NCI-H774 (cell line): ENCODE results near the gene ATXN1L.
"Not testable (repeated sequence)": the region's sequence is repeated elsewhere in the genome, so short reads cannot be mapped to it uniquely, and the experiment has no call there.

Experiments used
- DNase-seq: peaks from one replicate; lab custom pipeline; 2025; lab: John Stamatoyannopoulos, UW

ATXN1L gene

GRCh38 chr16:71853413-71853812 is 7.6 kb downstream of the ATXN1L start:
- no peak for DNase-seq

- no peak for DNase-seq
Observed at GRCh38 chr16:71854369-71854948, 8.7 kb downstream of the ATXN1L start.

DNA sequence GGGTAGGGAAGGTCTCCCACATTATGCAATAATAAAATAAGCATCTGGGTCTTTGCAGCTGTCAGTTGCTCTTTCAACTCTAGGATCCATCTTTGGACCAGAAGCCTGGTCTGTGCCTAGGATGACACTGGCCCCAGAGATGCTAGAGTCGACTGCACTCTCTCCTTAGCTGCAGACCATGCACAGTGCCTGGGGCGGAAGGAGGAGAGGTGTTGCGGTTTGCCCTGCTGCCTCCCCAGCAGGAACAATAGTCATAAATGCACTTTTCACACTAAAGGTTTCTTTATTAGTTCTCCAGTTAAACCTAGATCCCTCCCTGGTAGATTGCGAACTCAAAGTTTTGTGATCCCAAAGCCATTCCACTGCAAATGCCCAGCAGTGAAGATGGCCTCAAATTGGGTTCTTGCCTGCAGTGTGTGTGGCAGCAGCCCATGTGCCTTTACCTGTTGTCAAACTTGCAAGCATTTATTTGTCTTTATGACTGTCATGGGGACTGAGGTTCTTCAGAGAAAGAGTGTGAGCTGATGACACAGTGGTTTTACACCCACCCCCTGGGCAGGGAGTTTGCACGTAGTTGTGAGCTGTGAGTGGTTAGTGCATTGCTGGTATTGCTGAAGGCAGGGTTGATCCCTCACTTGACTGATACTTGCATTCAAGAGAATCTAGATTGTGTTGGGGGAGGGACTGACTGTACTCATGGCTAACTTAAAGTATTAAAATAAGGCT is 10.3 kb downstream of the ATXN1L start:
- DNase-seq, result no peak

DNA sequence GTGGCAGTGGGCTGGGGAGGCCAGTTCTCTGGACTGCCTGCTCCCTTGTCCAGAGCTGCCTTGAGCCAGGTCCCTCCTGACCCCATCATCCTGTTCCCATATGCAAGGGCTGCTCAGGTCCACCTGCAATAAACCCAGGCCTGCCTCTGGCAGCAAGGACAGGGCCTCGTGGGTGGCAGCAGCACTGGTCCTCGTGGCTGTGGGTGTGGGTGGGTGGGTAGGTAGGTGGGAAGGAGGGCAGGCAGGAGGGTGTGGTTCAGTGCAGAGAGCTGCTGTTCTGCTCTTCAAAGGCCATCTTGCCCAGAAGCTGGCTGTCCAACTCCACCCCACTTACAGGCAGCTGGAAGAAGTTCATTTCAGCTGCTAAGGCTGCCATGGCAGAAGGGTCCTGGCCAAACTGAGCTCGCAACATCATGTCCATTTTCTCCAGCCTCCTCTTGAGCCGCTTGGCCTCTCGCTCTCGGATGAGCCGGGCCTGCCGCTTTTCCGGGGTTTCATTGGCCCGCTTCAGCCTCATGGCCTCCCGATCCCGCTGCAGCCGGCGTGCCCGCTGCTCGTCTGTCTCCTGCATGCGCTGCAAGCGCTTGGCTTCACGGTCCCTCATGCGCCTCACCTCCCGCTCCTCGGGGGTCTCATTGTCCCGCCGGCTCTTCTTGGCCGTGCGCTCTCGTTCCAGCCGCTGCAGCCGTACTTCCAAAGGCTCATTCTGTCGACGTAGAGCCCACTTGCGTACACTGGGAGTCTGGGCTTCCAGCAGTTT is 14.2 kb downstream of the ATXN1L start:
- DNase-seq, result no peak

GRCh38 chr16:71863995-71864394 is 18.2 kb downstream of the ATXN1L start:
- no peak for DNase-seq

GRCh38 chr16:71865173-71865863 is 19.5 kb downstream of the ATXN1L start:
- no peak for DNase-seq

DNA sequence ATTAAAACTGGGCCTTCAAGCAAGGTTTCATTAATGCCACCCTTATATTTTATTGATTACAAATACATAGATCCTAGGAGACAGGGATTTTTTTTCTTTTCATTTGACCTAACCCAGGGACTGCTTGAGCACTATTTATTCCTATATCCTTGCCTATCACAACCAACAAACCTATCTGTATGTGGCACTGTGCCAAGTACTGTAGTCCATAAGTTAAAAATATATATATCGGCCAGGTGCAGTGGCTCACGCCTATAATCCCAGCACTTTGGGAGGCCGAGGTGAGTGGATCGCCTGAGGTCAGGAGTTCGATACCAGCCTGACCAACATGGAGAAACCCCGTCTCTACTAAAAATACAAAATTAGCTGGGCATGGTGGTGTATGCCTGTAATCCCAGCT is 21.4 kb downstream of the ATXN1L start:
- DNase-seq, result not testable (repeated sequence)

DNA sequence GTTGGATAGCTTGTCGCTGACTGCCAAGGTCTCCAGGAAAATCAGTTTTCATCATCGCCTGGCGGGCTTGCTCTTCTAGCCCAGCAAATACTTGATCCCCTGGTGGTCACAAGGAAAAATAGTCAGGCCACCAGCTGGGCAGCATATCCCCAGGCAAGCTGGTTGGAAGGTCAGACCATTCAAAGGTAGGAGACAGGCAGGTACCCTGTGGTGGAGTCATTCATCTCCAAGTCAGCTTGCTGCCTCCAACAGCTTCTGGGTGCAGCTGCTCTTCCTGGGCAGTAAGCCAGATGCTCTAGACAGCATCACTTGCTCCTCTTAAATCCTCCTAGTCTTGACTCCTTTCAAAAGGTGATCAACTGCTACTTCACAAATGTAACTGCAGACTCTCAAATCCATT is 22.2 kb downstream of the ATXN1L start:
- no peak for DNase-seq

GRCh38 chr16:71869089-71869488 is 23.3 kb downstream of the ATXN1L start:
- no peak for DNase-seq

GRCh38 chr16:71870818-71871217 is 25.0 kb downstream of the ATXN1L start:
- DNase-seq, result no peak

DNA sequence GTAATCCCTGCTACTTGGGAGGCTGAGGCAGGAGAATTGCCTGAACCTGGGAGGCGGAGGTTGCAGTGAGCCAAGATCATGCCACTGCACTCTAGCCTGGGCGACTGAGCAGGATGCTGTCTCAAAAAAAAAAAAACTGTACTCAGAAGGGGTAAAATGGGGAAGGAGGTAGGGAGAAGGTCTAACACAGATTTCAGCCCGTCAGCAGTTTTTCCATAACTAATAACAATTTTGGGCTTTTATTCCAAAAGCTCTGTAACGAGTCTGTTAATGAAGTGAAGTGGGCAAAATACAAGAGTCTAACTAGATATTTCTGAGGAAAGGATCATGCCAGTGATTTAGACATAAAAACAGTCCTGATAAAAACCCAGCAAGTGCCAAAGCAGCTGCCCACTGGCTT is 27.4 kb downstream of the ATXN1L start:
- DNase-seq, result no peak

DNA sequence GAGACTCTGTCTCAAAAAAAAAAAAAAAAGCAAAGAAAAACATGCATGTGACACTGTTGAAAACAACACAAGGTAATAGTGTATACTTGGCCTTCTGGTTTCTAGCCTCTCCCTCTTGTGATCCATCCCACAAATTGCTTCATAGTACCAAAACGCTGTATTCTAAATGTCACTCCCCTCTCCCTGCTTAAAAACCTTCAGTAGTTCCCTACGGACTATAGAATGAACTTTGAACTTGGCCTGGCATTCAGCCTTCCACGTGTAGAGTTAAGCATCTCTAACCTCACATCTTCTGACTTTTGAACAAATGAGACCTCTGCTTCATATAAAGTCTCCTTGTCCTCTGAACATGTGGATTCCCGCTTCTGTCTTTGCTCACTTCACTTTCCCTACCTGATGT is 33.1 kb downstream of the ATXN1L start:
- no peak for DNase-seq

- DNase-seq, result no peak
Observed at GRCh38 chr16:71880176-71880575, 34.4 kb downstream of the ATXN1L start.

- DNase-seq, result peak; percentile 26
Observed at GRCh38 chr16:71882505-71883167, 36.9 kb downstream of the ATXN1L start.

- DNase-seq, result no peak
Observed at GRCh38 chr16:71883168-71883848, 37.5 kb downstream of the ATXN1L start.

DNA sequence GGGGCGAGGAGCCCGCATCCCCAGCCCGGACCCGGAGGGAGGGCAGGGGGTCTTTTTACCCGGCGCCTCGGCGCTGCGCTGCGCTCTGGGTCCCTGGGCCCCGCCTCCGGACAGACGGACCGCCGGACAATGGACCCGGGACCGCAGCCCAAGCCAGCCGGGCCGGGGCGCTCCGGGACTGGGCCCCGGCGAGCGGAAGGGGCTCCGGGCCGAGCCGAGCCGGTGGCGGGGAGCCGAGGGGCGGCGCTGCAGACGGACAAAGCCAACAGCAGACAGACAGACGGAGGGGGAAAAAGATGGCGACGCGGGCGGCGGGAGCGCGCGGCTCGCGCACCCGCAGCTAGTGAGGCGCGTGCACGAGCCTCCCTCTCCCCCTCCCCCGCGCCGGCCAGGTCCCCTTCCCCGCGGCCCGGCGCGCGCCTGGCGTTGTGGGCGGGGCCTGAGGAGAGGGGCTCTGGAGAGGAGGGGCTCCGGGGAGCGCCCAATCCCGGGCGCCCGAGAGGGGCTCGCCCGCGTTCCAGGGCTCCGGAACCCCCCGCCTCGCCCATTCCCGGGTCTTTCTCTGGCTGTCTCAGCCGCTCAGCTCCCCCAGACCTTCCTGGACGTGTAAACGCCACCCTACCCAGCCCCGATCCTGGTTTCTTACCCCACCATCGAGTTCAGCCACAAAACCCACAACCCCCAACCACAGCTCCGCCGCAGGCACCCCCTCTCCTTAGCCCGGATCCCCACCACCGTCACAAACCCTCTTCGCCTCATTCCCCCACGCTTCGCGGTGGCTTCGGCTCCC is 38.3 kb downstream of the ATXN1L start, which contains the start of gene ZNF821:
TSS of gene ZNF821 (minus strand) at position 334 of the 790 bp plus-strand sequence. CDS start 4,236 bp downstream, outside the sequence.
- DNase-seq, result peak; percentile 58

- no peak for DNase-seq
Observed at GRCh38 chr16:71885261-71885650, 39.5 kb downstream of the ATXN1L start.

- DNase-seq, result no peak
Observed at GRCh38 chr16:71889147-71889546, 43.4 kb downstream of the ATXN1L start.

DNA sequence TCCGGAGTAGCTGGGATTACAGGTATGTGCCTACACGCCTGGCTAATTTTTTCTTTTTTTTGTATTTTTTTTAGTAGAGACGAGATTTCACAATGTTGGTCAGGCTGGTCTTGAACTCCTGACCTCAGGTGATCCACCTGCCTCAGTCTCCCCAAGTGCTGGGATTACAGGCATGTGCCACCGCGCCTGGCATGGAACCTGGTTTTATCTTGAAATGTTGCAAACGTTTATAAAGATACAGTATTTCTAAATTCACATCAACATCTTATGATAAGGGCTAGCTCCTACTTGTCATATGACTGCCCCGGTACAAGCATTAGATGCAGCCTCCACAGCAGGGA is 48.1 kb downstream of the ATXN1L start:
- no peak for DNase-seq

- no peak for DNase-seq
Observed at GRCh38 chr16:71894229-71894920, 48.6 kb downstream of the ATXN1L start.
